ENCODE results near the gene SCGB1C1. TPM values are rescaled to one million over a fixed set of nuclear protein-coding genes. Genes with fewer than 3 reads are reported as not detected.

The SCGB1C1 gene
- total and polyA plus RNA-seq, 2 of the 8 experiments (the other 6 are each of a cell fraction or from before 2014, with no cell fraction given): not detected

GRCh38 chr11:210803-211180 lies 17.9 kb downstream of the SCGB1C1 start (continued):
- no peak for TF ChIP-seq RXRA (IDR thresholded peaks at IDR 0.05; ENCODE audit: insufficient read depth, low read depth, low read length)

All from H1 (cell line).